ENCODE data around the gene BORCS6. TPM values are rescaled to one million over a fixed set of nuclear protein-coding genes. Genes with fewer than 3 reads are reported as not detected.

Gene BORCS6
- total and polyA plus RNA-seq, 5 experiments from 2014 or later: 15.1 to 22.6 (median 16.1) TPM

DNA sequence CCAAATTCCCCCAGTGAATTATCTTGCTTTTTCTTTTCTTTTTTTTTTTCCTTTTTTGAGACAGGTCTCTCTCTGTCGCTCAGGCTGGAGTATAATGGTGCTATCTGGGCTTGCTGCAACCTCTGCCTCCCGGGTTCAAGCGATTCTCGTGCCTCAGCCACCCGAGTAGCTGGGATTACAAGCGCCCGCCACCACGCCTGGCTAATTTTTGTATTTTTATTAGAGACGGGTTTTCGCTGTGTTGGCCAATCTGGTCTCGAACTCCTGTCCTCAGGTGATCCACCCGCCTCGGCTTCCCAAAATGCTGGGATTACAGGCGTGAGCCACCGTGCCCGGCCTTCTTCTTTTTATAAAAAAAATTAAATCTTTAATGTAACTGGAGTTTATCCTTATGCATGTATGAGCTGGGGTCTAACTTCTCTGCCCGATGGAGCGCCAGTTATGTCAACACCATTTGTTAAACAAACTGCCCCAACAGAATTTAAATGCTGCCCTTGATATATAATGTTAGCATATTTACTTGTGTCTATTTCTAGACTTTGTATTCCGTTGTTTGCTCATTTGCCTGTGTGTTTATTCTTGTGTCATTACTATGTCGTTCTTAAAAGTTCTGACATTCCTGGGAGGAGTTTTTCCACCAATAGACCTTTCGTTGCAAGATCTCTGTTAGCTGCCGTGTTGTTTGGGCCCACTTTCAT lies 20.9 kb upstream of the BORCS6 start:
- ATAC-seq: peak; percentile 48 to 52
- Mint-ChIP-seq H3K27ac (peak overlapping the region; percentile 79 to 96 (median 89)), H3K4me1 (peaks cover 13 to 21% (median 15%) of the 10 kb centered on the region in 4 donors), H3K36me3 (no peaks in the 10 kb centered on the region), H3K9me3 (no peaks in the 10 kb centered on the region), H3K4me3 (peak overlapping the region; percentile 88 to 96 (median 95)), H3K27me3 (no peaks in the 10 kb centered on the region)
- no peak for DNase-seq
- POLR2A ChIA-PET: interaction anchor here (0.6 to 11.7 kb wide), 14 partner anchors 8 to 375 kb away, joined by 3 to 118 read pairs (median 4); partner anchors contain the start of genes BORCS6, CTC1, HES7 and RANGRF

- no peaks in the 10 kb centered on the region for H3K27me3 Mint-ChIP-seq
- H3K36me3 Mint-ChIP-seq: no peaks in the 10 kb centered on the region
Observed at GRCh38 chr17:8209907-8210760, 20.2 kb upstream of the BORCS6 start, which contains the start of gene AURKB. AURKB (minus strand) TSS chr17:8210575; CDS start chr17:8210224, 351 bp downstream.

GRCh38 chr17:8206536-8206935 lies 16.6 kb upstream of the BORCS6 start:
- POLR2A ChIA-PET: interaction anchor here (0.7 to 11.7 kb wide), 3 partner anchors 15 to 56 kb away, joined by 3 to 118 read pairs (median 5); no protein-coding TSS in a partner anchor
- Mint-ChIP-seq H3K9me3 (no peaks in the 10 kb centered on the region), H3K4me3 (no peak overlapping the region), H3K27ac (peak overlapping the region in 3 of 10 donors; percentile 9 to 71 (median 70)), H3K4me1 (peaks cover 13 to 20% (median 15%) of the 10 kb centered on the region in 4 donors), H3K36me3 (no peaks in the 10 kb centered on the region), H3K27me3 (no peaks in the 10 kb centered on the region)
- ATAC-seq: no peak
- DNase-seq: no peak

More at GRCh38 chr17:8209907-8210760, 20.2 kb upstream of the BORCS6 start, which contains the start of gene AURKB:
- Mint-ChIP-seq H3K27ac (peak within 1 kb of the TSS; percentile 79 to 96 (median 89)), H3K4me3 (peak within 1 kb of the TSS; percentile 88 to 96 (median 95)), H3K4me1 (peaks cover 13 to 21% (median 15%) of the 10 kb centered on the region in 4 donors), H3K9me3 (no peaks in the 10 kb centered on the region)
- peak; percentile 85 to 98 (median 91) for DNase-seq
- peak; percentile 100 for ATAC-seq
- POLR2A ChIA-PET: interaction anchor here (0.6 to 11.7 kb wide), 11 partner anchors 8 to 326 kb away, joined by 3 to 118 read pairs (median 4); partner anchors contain the start of genes BORCS6, CTC1 and RANGRF

- DNase-seq (no peak), ATAC-seq (no peak)
- Mint-ChIP-seq H3K27ac (peak overlapping the region in 2 of 10 donors; percentile 22 to 32), H3K4me1 (peaks cover 5 to 9% (median 7%) of the 10 kb centered on the region in 4 donors), H3K9me3 (no peaks in the 10 kb centered on the region), H3K36me3 (no peaks in the 10 kb centered on the region), H3K4me3 (no peak overlapping the region), H3K27me3 (peaks cover 0 to 2% (median 0%) of the 10 kb centered on the region in 5 donors)
- POLR2A ChIA-PET: interaction anchor here (1.8 to 11.7 kb wide), 2 partner anchors 16 to 17 kb away, joined by 5 to 118 read pairs; no protein-coding TSS in a partner anchor
Observed at GRCh38 chr17:8204761-8205555, 15.0 kb upstream of the BORCS6 start.

GRCh38 chr17:8192070-8192815 lies 2.3 kb upstream of the BORCS6 start:
- no peaks in the 10 kb centered on the region for H3K27me3 Mint-ChIP-seq
- no peaks in the 10 kb centered on the region for H3K36me3 Mint-ChIP-seq
- H3K27ac Mint-ChIP-seq: no peak overlapping the region
- POLR2A ChIA-PET: interaction anchor here (0.6 to 26.2 kb wide), 9 partner anchors 8 to 996 kb away, joined by 4 to 1171 read pairs (median 15); partner anchors contain the start of genes ALOXE3, CTC1, PER1 and RANGRF
- DNase-seq: peak in 9 of 10 donors; percentile 26 to 76 (median 52)
- ATAC-seq: peak; percentile 9 to 41
- H3K9me3 Mint-ChIP-seq: no peaks in the 10 kb centered on the region
- H3K4me1 Mint-ChIP-seq: peaks cover 6 to 13% (median 12%) of the 10 kb centered on the region in 4 donors
- H3K4me3 Mint-ChIP-seq: no peak overlapping the region

- no peaks in the 10 kb centered on the region for H3K27me3 Mint-ChIP-seq
- no peaks in the 10 kb centered on the region for H3K36me3 Mint-ChIP-seq
- H3K4me1 Mint-ChIP-seq: peaks cover 6 to 13% (median 12%) of the 10 kb centered on the region in 4 donors
- DNase-seq (no peak), ATAC-seq (no peak)
- POLR2A ChIA-PET: interaction anchor here (0.7 to 26.2 kb wide), 10 partner anchors 10 to 105 kb away, joined by 3 to 1171 read pairs (median 46); partner anchors contain the start of genes ALOXE3, AURKB, CTC1 and PER1
- H3K9me3 Mint-ChIP-seq: no peaks in the 10 kb centered on the region
- peak overlapping the region in 7 of 10 donors; percentile 69 to 94 (median 92) for H3K27ac Mint-ChIP-seq
- peak overlapping the region in 2 of 10 donors; percentile 39 to 51 for H3K4me3 Mint-ChIP-seq
Observed at GRCh38 chr17:8190506-8190905, 526 bp upstream of the BORCS6 start.

- no peak for ATAC-seq
- POLR2A ChIA-PET: interaction anchor here (0.5 to 26.2 kb wide), 19 partner anchors 11 to 805 kb away, joined by 3 to 1171 read pairs (median 5); partner anchors contain the start of genes ALOXE3, ARHGEF15, AURKB and CTC1
- Mint-ChIP-seq H3K36me3 (no peaks in the 10 kb centered on the region), H3K27me3 (no peaks in the 10 kb centered on the region), H3K27ac (peak overlapping the region in 6 of 10 donors; percentile 18 to 94 (median 92)), H3K4me3 (no peak overlapping the region), H3K9me3 (no peaks in the 10 kb centered on the region), H3K4me1 (peaks cover 6 to 15% (median 13%) of the 10 kb centered on the region in 4 donors)
- DNase-seq: peak in 6 of 10 donors; percentile 25 to 67 (median 37)
Observed at GRCh38 chr17:8189041-8189710, 804 bp downstream of the BORCS6 start.

- H3K4me1 Mint-ChIP-seq: peaks cover 10 to 20% (median 18%) of the 10 kb centered on the region in 4 donors
- no peaks in the 10 kb centered on the region for H3K9me3 Mint-ChIP-seq
- H3K27ac Mint-ChIP-seq: no peak overlapping the region
- no peak overlapping the region for H3K4me3 Mint-ChIP-seq
- DNase-seq (peak in 6 of 10 donors; percentile 27 to 39 (median 34)), ATAC-seq (no peak)
- H3K36me3 Mint-ChIP-seq: no peaks in the 10 kb centered on the region
- POLR2A ChIA-PET: interaction anchor here (0.6 to 26.2 kb wide), 14 partner anchors 8 to 661 kb away, joined by 3 to 1171 read pairs (median 14); partner anchors contain the start of genes ALOXE3, AURKB, CTC1 and HES7
- no peaks in the 10 kb centered on the region for H3K27me3 Mint-ChIP-seq
Observed at GRCh38 chr17:8188263-8188839, 1.6 kb downstream of the BORCS6 start.

DNA sequence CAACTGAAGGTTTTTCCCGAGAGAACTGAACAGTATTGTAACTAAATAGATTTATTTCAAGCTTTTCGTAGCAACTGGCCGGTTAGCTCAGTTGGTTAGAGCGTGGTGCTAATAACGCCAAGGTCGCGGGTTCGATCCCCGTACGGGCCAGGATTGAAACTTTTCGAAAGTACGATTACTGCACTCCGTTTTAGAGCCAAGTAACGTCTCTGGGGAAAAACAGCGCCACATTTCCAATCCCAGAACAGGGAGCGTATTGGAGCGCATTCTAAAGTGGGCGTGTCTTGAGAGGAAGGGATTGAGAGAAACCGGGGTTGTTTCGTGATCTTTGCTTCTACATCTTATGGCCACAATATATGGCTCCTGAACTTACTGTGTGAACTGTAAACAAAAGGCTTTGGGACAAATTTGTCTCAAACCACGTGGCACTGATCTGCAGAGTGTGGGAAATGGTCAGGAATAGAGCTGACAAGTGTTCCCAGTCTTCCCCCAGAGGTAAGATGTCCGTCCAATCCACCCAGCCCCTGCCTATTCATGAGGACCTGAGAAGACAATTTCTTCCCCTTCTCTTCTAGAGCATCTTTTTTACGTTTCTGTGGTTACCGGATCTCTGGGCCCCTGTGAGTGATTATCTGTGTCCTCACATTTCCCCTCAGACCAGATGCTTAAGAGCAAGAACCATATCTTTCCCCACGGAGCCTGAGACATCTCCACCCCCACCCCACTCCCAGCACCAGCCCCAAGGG lies 2.3 kb downstream of the BORCS6 start:
- Mint-ChIP-seq H3K27me3 (no peaks in the 10 kb centered on the region), H3K36me3 (no peaks in the 10 kb centered on the region), H3K4me1 (peaks cover 10 to 22% (median 19%) of the 10 kb centered on the region in 4 donors), H3K4me3 (no peak overlapping the region), H3K9me3 (no peaks in the 10 kb centered on the region), H3K27ac (no peak overlapping the region)
- POLR2A ChIA-PET: interaction anchor here (1.2 to 26.2 kb wide), 15 partner anchors 9 to 501 kb away, joined by 3 to 1171 read pairs (median 9); partner anchors contain the start of genes ALOXE3, AURKB, CTC1 and HES7
- DNase-seq (peak in 9 of 10 donors; percentile 63 to 92 (median 84)), ATAC-seq (peak; percentile 7 to 27)
